Stimulated activated CD8-positive, alpha-beta memory T cell treated with anti-CD3 and anti-CD28 coated beads, Interleukin-4, amount 100 ng/mL, for 1 hour (primary cell): Measurements from ENCODE around the gene BAIAP2L2.

ENCODE experiments used
- DNase-seq, 2 donors: peaks; one replicate each; pipeline ENCODE4 v3.0.0-alpha.2; 2020; ENCODE audit warnings: low read depth in 2 of 2, low spot score in 1 of 2

Gene BAIAP2L2

DNA sequence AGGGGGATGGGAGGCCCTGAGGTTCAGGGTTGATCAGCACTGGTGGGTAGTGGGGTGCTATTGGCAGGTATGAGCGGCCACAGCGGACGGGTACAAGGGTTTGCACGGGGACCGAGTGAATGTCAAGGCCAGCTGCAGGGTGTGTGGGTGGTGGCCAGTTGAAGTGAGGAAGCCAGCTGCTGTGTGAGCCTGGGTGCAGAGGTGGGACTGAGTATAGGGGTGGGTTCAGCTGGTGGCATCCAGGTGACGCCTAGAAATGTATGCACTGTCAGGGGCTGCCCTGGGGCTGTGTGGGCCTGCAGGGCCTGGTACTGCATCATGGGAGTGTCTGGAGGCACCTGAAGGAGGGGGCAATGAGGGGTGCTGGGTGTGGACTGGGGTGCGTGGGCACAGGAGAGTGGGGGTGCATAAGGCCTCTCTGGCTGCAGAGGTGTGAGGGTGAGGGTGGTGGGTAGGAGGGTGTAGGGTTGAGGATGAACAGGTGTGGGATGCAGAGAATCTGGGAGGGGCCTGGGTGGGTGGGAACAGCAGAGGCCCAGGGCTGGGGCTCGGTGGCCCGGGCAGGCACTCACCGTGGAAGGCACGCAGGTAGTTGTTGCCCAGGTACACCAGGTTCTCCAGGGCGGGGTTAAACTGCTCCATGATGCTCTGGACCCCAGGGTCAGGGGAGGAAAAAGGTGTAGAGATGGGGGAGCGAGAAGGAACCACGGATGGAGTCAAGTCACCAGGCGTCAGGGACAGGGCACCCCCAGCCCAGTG lies 1.7 kb downstream of the BAIAP2L2 start:
- no peak for DNase-seq

GRCh38 chr22:38107692-38108515 lies 2.6 kb downstream of the BAIAP2L2 start:
- no peak for DNase-seq

- DNase-seq = no peak
Observed at GRCh38 chr22:38106814-38107578, 3.5 kb downstream of the BAIAP2L2 start.

DNA sequence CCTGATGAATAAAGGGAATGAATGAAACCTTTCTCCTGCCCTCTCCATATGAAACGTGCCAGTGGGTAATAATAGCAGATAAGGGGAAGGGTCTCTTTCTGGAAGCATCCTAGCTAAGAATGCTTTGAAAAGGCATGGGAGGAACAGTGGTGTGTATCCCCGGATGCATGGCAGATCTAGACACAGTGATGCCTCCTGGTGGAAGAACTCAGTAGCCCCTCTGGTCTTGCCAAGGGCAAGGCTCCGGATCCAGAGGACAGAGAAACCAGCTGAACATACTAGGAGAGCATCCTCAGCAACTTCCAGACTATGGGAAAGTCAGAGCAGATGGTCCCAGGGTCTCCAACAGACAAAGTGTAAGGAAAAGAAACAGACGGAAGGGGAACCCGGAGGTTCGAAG lies 6.4 kb downstream of the BAIAP2L2 start:
- DNase-seq = no peak

- no peak for DNase-seq
Observed at GRCh38 chr22:38103641-38104040, 6.8 kb downstream of the BAIAP2L2 start.

DNA sequence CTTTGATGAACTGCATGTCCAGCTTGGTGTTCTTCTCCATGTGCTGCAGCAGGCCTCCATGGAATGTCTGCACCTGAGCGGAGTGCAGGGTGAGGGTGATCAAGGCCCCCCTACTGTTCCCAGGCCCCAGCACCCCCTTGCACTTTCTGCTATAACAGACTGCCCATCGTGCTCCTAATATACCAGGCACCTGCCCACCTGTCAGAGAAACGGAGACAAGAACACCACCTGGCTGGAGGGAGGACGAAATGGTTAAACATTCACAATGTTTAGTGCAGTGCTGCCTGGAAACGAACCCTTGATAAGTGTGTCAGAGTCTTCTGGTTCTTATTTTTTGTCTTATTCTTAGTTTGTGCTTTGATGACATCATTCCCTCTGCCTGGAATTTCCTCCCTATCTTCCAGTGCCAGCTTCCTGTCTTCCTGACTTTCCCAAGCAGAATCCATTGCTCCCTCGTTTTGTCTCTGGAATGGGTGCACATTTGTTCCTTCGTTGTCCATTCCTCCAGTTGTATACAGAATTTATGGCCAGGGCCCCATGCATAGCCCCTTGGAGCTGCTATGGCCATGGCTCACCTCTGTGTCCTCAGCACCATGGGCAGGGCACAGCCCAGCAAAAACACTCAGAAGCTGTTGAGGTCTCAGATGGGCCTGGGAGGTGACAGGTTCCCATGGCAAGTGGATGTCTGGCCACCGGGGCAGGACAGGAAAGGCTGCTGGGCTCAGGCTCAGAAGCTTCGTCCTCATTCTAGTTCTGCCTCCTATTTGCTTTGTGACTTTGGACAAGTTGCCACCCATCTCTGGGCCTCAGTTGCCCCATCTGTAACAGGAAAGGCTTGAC lies 11.9 kb downstream of the BAIAP2L2 start:
- DNase-seq = no peak

DNA sequence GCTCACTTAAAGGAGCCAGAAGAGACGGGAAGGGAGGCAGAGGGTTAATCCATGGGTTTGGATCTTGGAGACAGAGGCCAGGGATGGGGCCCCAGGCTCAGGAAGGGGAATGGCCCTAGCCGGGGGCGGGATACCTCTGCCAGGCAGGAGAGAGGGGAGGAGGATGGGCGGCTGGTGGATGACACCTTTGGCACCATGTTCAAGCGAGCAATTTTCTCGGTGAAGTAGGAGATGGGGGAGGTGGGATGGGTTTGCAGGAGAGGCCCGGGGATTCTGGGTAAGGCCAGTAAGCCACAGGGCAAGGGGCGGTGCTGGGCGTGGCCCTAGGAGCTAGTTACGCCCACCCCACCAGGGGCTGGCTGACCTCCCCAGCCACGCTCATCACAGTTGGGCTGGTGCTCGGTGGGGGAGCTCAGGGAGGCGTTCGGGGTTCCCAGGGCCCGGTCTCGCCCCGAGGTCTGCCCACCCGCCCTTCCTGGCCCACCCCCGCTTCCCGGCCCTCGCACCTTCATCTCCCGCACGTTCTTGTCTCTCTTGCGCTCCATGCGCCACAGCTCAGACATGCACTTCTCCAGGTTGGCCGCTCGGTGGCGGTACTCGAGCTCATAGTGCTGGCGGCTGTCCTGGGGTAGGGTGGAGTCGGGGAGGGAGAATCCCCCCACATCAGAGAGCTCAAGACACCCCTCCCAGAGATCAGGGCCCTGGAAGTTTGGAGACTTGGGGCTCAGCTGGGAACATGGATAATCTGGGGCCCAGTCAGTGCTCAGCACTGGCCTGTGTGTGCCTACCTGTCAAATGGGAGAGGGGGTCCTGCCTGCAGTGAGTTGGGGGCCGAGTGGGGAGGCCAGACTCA lies 12.7 kb downstream of the BAIAP2L2 start:
- DNase-seq = no peak

GRCh38 chr22:38097058-38097457 lies 13.4 kb downstream of the BAIAP2L2 start:
- DNase-seq = no peak

DNA sequence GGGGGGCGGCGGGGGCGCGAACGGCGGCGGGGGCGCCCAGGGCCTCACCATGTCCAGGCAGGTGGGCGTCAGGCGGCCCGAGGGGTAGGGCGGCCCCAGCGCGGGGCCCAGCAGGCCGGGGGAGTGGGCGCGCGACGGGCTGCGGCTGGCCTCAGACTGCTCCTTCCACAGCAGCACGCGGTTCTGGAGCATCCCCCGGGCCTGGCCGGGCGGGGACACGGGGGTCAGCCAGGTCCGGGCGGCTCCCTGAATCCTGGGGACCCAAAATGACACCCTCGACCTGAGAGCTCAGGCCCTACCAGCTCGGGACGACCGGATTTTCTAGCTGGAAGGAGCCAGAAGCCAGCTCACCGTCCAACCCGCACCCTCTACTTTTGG lies 21.0 kb downstream of the BAIAP2L2 start:
- DNase-seq = no peak

GRCh38 chr22:38088629-38089473 lies 21.6 kb downstream of the BAIAP2L2 start:
- DNase-seq = no peak

DNA sequence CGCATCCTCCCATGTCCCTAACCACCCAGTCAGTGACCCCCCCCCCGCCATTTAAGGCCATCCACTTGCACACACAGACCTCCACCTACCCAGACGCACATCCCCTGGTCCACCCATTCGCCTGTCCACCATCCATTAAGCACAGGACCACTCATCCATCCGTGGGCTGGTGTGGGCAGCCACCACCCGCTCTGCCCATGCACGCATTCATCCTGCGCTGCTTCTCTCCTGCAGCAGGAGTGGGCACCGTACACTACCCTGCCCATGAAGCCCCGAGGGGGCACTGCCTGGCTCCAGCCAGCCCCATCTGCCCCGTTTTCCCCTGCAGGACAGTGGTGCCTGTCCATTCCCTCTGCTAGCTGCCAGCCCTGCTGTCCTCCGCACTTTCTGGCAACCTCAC lies 22.6 kb downstream of the BAIAP2L2 start:
- DNase-seq = no peak

- no peak for DNase-seq
Observed at GRCh38 chr22:38086942-38087341, 23.5 kb downstream of the BAIAP2L2 start.

GRCh38 chr22:38086001-38086845 lies 24.3 kb downstream of the BAIAP2L2 start:
- no peak for DNase-seq

DNA sequence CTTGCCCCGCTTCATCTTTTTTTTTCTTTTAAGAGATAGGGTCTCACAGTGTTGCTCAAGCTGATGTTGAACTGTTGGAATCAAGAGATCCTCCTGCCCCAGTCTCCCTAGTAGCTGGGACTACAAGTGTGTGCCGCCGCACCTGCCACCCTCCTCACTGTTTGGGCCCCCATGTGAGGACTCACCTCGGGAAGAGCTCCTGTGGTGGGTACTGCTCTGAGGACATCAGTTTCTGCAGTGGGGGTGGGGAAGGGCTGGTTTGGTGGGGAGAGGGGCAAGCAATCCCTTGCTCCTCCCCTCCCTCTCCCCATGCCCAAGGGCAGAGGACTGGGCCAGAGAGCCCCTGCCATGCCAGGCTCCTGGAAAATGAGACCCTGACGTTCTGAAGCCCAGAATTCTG lies 25.0 kb downstream of the BAIAP2L2 start:
- DNase-seq = no peak

- no peak for DNase-seq
Observed at GRCh38 chr22:38085056-38085455, 25.4 kb downstream of the BAIAP2L2 start.

DNA sequence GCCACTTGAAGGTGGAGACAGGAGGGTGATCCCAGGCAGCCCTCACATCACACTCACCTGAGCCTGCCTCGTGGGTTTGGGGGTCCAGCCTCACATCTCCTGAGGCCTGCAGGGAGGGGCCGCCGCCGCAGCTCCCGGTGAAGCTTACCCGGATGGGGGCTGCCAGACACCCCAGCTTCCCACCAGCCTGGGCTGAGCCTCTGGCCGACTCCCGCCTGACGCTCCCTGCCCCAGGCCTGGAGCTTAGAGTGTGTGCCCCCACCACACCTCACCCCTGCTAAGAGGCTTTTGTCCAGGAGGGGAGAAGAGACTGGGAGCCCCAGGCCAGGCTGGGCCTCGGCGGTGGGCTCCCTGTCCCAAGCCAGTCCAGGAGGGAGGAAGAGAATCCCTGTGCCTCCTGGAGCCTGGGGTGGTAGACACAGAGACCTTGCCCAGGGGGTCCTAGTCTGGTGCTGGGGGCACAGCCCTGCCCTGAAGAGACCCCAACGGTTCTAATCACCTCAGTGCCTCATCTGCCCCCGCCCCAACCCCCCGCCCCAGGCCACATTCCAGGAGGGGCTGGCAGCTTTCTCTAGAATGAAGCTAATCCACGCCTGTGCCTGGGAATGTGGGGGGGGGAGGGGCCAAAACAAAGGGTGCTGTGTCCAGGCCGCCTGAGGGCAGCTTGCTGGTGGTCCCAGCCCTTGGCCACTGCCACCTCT lies 26.4 kb downstream of the BAIAP2L2 start, which contains the start of gene SLC16A8:
TSS of gene SLC16A8 (minus strand) at position 254 of the 701 bp plus-strand sequence. CDS start 1,311 bp downstream, outside the sequence.
- DNase-seq = no peak

GRCh38 chr22:38082986-38083710 lies 27.3 kb downstream of the BAIAP2L2 start:
- DNase-seq = no peak
